Adrenal gland (tissue), 12 donors: Measurements from ENCODE around the gene PDIK1L. TPM values are rescaled to one million over a fixed set of nuclear protein-coding genes. Genes with fewer than 3 reads are reported as not detected.

Experiments used
- DNase-seq, 7 donors: peaks; one replicate each; pipeline ENCODE4 v3.0.0-alpha.2; 2019 to 2020
- H3K27ac ChIP-seq, 5 donors: fragments of 200-600 bp; sonication (generic) in 4 of 5; 1 replicate in 3 of 5; 2 replicates in 2 of 5; pipeline versions ENCODE4 v1.5.1 to v1.8.0; 2016 to 2020; ENCODE audit warnings: mild to moderate bottlenecking in 1 of 5
- H3K27me3 ChIP-seq: fragments of 200-600 bp; 2 replicates; pipeline ENCODE4 v1.8.0; 2021
- H3K36me3 ChIP-seq, 2 donors: fragments of 200-600 bp; replicated peaks in 1 of 2; 1 replicate in 1 of 2; 2 replicates in 1 of 2; pipeline versions ENCODE4 v1.5.1 to v1.8.0; 2018 to 2022
- H3K4me1 ChIP-seq, 2 donors: fragments of 200-600 bp; replicated peaks in 1 of 2; 1 replicate in 1 of 2; 2 replicates in 1 of 2; pipeline versions ENCODE4 v1.5.1 to v1.8.0; 2018 to 2021
- H3K4me3 ChIP-seq, 4 donors: fragments of 200-600 bp; sonication (generic) in 3 of 4; one replicate each; pipeline ENCODE4 v1.5.1; 2016 to 2018
- H3K9me3 ChIP-seq, 3 donors: fragments of 200-600 bp; sonication (generic) in 1 of 3; replicated peaks in 1 of 3; 1 replicate in 2 of 3; 2 replicates in 1 of 3; pipeline versions ENCODE4 v1.5.1 to v1.8.0; 2016 to 2021
- POLR2A ChIP-seq, 2 donors: fragments of 450-650 bp; IDR thresholded peaks; one replicate each; pipeline ENCODE4 v1.6.1; 2017; ENCODE audit warnings: antibody characterized with exemption in 2 of 2, mild to moderate bottlenecking in 2 of 2, moderate library complexity in 1 of 2
- WGBS, 4 donors: extraction: QIAGEN DNeasy Blood & Tissue Kit in 2 of 4; methylation state at CpG; one replicate each; pipeline versions ENCODE4 v1.1.5 to v1.1.7; 2013 to 2017; 5-methylcytosine and 5-hydroxymethylcytosine counted together
- intact Hi-C, 2 donors: fragments of 100-400 bp; cut with DNase I; formaldehyde crosslinking; loops; one replicate each; pipeline versions ENCODE4 v1.14.1 to v1.15.0; 2022 to 2023
- polyA plus RNA-seq, 3 donors: library from polyadenylated mRNA; stranded (reverse); fragments of 200-250 nt in 2 of 3; fragments of 350-450 nt in 1 of 3; fragmentation: Illumina TruSeq in 1 of 3; extraction: RNeasy Lipid Tissue Mini Kit (QIAGEN cat#74804) in 1 of 3; gene quantifications; one replicate each; pipeline ENCODE4 v1.2.3, GENCODE V29; 2013 to 2014
- total RNA-seq, 9 donors: library from RNA; depleted of rRNA in 4 of 9; stranded (reverse); fragments of >200 nt in 4 of 9; fragments of 120-200 nt in 1 of 9; fragmentation: NEBNext Ultra II Directional in 1 of 9; extraction: Animal tissue kit (Norgen Biotek cat#: 25700) in 1 of 9; gene quantifications; one replicate each; pipeline versions ENCODE4 v1.1.0 to v1.2.4, GENCODE V29; 2013 to 2023
- TF ChIP-seq, protein P1 (sequence below), 6 experiments: fragments of 450-650 bp in 4 of 6; fragments of 200-600 bp in 2 of 6; sonication (generic) in 1 of 6; IDR thresholded peaks; 1 replicate in 5 of 6; 2 replicates in 1 of 6; pipeline versions ENCODE4 v1.5.1 to v1.8.0; 2016 to 2021; ENCODE audit warnings: antibody characterized with exemption in 6 of 6, mild to moderate bottlenecking in 2 of 6, moderate library complexity in 1 of 6
- donor health status: healthy with polysubstance abuse.
- donor health status: Bipolar disorder and iron deficiency.
- donor health status: DM: yes; HTN: yes; CAD: no.
- donor health status: DM: no; HTN: no; CAD: no.
- donor health status: DM: no; HTN: no; CAD: no.
- donor health status: DM: yes; HTN: yes; CAD: no.

PDIK1L gene
- total and polyA plus RNA-seq, 12 donors, result 1.6 to 9.8 (median 7.2) TPM

DNA sequence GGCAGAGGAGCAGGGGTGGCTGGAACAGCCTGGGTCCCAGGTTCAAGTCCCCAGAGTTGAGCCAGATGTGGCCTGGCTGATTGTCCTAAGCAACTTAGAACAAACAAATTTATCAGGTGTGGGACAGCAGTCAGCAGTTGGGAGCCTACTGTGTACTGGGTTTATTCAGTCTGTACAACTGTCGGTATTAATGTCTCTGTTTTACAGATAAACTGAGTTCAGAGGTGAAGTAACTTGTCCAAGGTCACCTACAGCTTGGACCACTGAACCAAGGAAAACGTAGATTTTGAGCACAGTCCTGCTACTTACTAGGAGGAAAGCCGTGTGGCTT lies 29.6 kb upstream of the PDIK1L start:
- H3K36me3 ChIP-seq, result no peaks in the 10 kb centered on the region
- H3K4me3 ChIP-seq, result no peak overlapping the region
- DNase-seq, result no peak
- no peaks in the 10 kb centered on the region for H3K4me1 ChIP-seq
- 53 to 74% (median 63%) methylated on average over 3 of the region's 3 CpGs for WGBS, 4 donors
- no peak overlapping the region for H3K27ac ChIP-seq
- peaks cover 18% of the 10 kb centered on the region for H3K27me3 ChIP-seq
- H3K9me3 ChIP-seq, result no peaks in the 10 kb centered on the region
- intact Hi-C loops, result no loop called here
- TF ChIP-seq POLR2A (IDR thresholded peaks at IDR 0.05), result no peak
- TF ChIP-seq, protein P1, sequence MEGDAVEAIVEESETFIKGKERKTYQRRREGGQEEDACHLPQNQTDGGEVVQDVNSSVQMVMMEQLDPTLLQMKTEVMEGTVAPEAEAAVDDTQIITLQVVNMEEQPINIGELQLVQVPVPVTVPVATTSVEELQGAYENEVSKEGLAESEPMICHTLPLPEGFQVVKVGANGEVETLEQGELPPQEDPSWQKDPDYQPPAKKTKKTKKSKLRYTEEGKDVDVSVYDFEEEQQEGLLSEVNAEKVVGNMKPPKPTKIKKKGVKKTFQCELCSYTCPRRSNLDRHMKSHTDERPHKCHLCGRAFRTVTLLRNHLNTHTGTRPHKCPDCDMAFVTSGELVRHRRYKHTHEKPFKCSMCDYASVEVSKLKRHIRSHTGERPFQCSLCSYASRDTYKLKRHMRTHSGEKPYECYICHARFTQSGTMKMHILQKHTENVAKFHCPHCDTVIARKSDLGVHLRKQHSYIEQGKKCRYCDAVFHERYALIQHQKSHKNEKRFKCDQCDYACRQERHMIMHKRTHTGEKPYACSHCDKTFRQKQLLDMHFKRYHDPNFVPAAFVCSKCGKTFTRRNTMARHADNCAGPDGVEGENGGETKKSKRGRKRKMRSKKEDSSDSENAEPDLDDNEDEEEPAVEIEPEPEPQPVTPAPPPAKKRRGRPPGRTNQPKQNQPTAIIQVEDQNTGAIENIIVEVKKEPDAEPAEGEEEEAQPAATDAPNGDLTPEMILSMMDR (IDR thresholded peaks at IDR 0.05), result no peak

DNA sequence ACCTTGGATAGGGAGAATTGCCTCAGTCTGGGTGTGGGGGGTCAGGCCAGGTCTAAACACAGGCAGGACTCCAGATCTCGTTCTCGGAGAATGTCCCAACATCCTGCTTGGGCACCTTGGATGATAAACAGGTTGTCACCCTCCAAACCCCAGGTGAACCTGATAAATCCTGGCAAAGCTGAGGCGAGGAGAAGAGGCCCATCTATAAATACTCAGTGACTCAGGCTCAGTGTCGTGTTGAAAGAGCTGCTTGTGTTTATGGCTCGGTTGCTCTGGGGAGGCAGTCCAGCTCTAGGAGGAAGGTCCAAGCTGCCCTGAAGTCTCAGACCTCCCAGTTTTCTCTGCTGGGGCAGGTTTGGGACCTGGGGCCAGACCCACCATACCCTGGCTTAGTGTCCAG lies 28.4 kb upstream of the PDIK1L start:
- H3K27ac ChIP-seq, result no peak overlapping the region
- no peak overlapping the region for H3K4me3 ChIP-seq
- TF ChIP-seq, protein P1 (IDR thresholded peaks at IDR 0.05), result no peak
- TF ChIP-seq POLR2A (IDR thresholded peaks at IDR 0.05), result no peak
- no peaks in the 10 kb centered on the region for H3K36me3 ChIP-seq
- peak in 3 of 7 donors; percentile 24 to 28 (median 27) for DNase-seq
- H3K9me3 ChIP-seq, result no peaks in the 10 kb centered on the region
- 40 to 56% (median 44%) methylated on average over 3 to 5 of the region's 5 CpGs for WGBS, 4 donors
- peaks cover 18% of the 10 kb centered on the region for H3K27me3 ChIP-seq
- intact Hi-C loops, result no loop called here
- H3K4me1 ChIP-seq, result no peaks in the 10 kb centered on the region

DNA sequence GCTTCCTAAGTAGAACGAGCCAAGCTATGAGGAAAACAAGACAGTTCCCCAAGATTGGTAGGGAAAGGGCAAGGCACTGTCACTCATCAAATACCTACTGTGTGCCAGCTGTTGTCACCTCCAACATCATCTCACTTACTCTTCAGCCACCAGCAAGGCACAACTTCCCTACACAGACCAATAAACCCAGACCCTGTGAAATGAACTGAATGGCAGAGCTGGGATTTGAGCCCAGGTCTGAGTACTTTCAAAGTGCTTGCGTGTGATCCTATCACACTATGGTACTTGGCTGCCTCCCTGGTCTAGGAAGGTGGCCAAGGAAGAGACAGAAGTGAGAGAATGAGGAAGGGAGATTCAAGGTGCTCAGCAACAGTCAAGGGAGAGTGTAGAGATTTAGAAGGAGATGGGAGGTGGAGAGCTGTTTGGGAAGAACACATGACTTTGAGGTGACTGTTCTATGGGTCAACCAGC lies 27.5 kb upstream of the PDIK1L start:
- 59 to 70% (median 63%) methylated on average over 2 of the region's 2 CpGs for WGBS, 4 donors
- TF ChIP-seq, protein P1 (IDR thresholded peaks at IDR 0.05), result no peak
- TF ChIP-seq POLR2A (IDR thresholded peaks at IDR 0.05), result no peak
- Histone ChIP-seq H3K9me3 (no peaks in the 10 kb centered on the region), H3K27me3 (peaks cover 18% of the 10 kb centered on the region), H3K27ac (no peak overlapping the region), H3K36me3 (no peaks in the 10 kb centered on the region), H3K4me3 (no peak overlapping the region), H3K4me1 (no peaks in the 10 kb centered on the region)
- no peak for DNase-seq
- intact Hi-C loops, result no loop called here

DNA sequence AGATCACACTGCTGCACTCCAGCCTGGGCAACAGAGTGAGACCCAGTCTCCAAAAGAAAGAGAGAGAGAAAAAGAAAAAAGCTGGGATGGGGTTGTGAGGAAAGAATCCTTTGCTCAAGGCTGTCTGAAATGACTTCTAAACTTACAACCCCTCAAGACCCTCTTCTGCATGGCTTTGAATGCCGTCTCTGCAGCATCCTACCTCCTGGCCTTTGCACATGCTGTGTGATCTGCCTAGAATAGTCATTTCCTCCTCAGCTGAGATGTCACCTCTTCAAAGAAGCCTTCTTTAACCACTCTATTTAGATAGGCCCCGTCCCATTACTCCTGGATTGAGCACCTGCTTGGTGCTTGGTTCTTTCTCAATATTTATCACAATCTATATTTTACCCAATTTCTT lies 26.8 kb upstream of the PDIK1L start:
- Histone ChIP-seq H3K4me1 (no peaks in the 10 kb centered on the region), H3K4me3 (no peak overlapping the region), H3K27me3 (peaks cover 18% of the 10 kb centered on the region), H3K9me3 (no peaks in the 10 kb centered on the region), H3K27ac (no peak overlapping the region), H3K36me3 (no peaks in the 10 kb centered on the region)
- TF ChIP-seq, protein P1 (IDR thresholded peaks at IDR 0.05), result no peak
- TF ChIP-seq POLR2A (IDR thresholded peaks at IDR 0.05), result no peak
- WGBS, 4 donors, result 77 to 92% (median 87%) methylated on average over 2 of the region's 2 CpGs
- intact Hi-C loops, result no loop called here
- no peak for DNase-seq
